ENCODE results near the gene DUOXA2.

- no peak for TF ChIP-seq CTCF (IDR thresholded peaks at IDR 0.05)
- no peak for TF ChIP-seq POLR2A (IDR thresholded peaks at IDR 0.05)
- no peak for TF ChIP-seq POLR2AphosphoS5 (IDR thresholded peaks at IDR 0.05)
Observed at GRCh38 chr15:45088801-45089711, 25.1 kb upstream of the DUOXA2 start.
